Endothelial cell of umbilical vein (primary cell): Measurements from ENCODE around the gene TSHZ1. TPM values are rescaled to one million over a fixed set of nuclear protein-coding genes. Genes with fewer than 3 reads are reported as not detected.

Experiments
- BruUV-seq: library from RNA; stranded (reverse); fragments of 400-500 nt; replicated peaks from 2 replicates; lab custom pipeline; 2021; lab: Mats Ljungman, UMichigan
- CTCF ChIA-PET: fragments of 300-600, 350-600 bp; sonication (Branson Sonifier 250); formaldehyde crosslinking; loops from one replicate; lab custom pipeline; 2021; ENCODE audit warnings: antibody characterized with exemption, inconsistent platforms; lab: Charles Lee
- POLR2A ChIA-PET: fragments of 300-600, 350-600 bp; sonication (Branson Sonifier 250); formaldehyde crosslinking; loops from one replicate; lab custom pipeline; 2021; ENCODE audit warnings: antibody characterized with exemption, inconsistent platforms; lab: Charles Lee
- DNase-seq: peaks from one replicate; pipeline ENCODE4 v3.0.0-alpha.2; 2011; ENCODE audit warnings: low read depth, low spot score
- FAIRE-seq: peaks from 2 replicates; lab custom pipeline; 2011; peaks lifted over from hg19 to GRCh38; lab: Jason Lieb, UNC
- H2AFZ ChIP-seq: 2 replicates; pipeline ENCODE4 v1.6.0; 2012; ENCODE audit warnings: low read depth, low read length, control low read depth, inconsistent platforms
- H3K27ac ChIP-seq: 2 replicates; pipeline ENCODE4 v1.5.1; 2011; ENCODE audit warnings: low read depth, mild to moderate bottlenecking, control low read depth, low read length, moderate library complexity; ENCODE audit not compliant: insufficient read depth
- H3K27me3 ChIP-seq, 2 experiments: 2 replicates each; pipeline versions ENCODE4 v1.6.0 to v1.6.1; 2011; ENCODE audit warnings: low read length in 2 of 2, mixed read lengths in 1 of 2; ENCODE audit not compliant: control insufficient read depth in 2 of 2, insufficient read depth in 2 of 2
- H3K36me3 ChIP-seq, 2 experiments: 2 replicates in 1 of 2; 3 replicates in 1 of 2; pipeline ENCODE4 v1.5.1; 2011; ENCODE audit warnings: low read length in 2 of 2, mild to moderate bottlenecking in 1 of 2, moderate library complexity in 1 of 2; ENCODE audit not compliant: control insufficient read depth in 2 of 2, insufficient read depth in 2 of 2; ENCODE audit errors: extremely low read depth in 1 of 2
- H3K4me1 ChIP-seq: 3 replicates; pipeline ENCODE4 v1.5.1; 2011; ENCODE audit warnings: mild to moderate bottlenecking, low read length; ENCODE audit not compliant: control insufficient read depth, insufficient read depth; ENCODE audit errors: extremely low read depth
- H3K4me2 ChIP-seq: 2 replicates; pipeline ENCODE4 v1.6.1; 2011; ENCODE audit warnings: low read length, control low read depth, mixed read lengths; ENCODE audit not compliant: insufficient read depth
- H3K4me3 ChIP-seq, 3 experiments: fragments of 200-600 bp in 1 of 3; sonication (generic), shearing (Covaris generic) in 1 of 3; replicated peaks in 1 of 3; 2 replicates each; pipeline ENCODE4 v1.5.1; 2011 to 2016; ENCODE audit warnings: control low read depth in 3 of 3, low read length in 3 of 3, mild to moderate bottlenecking in 2 of 3, inconsistent platforms in 1 of 3, low read depth in 1 of 3, moderate library complexity in 1 of 3; ENCODE audit not compliant: insufficient read depth in 1 of 3
- H3K79me2 ChIP-seq: 2 replicates; pipeline ENCODE4 v1.6.0; 2012; ENCODE audit warnings: low read length, inconsistent platforms; ENCODE audit not compliant: control insufficient read depth, insufficient read depth
- H3K9ac ChIP-seq: replicated peaks from 2 replicates; pipeline ENCODE3; 2011; ENCODE audit warnings: low read length, control low read depth; ENCODE audit not compliant: insufficient read depth; ENCODE audit errors: extremely low read depth
- H3K9me1 ChIP-seq: replicated peaks from 3 replicates; pipeline ENCODE4 v1.6.0; 2011; ENCODE audit warnings: mild to moderate bottlenecking, low read length; ENCODE audit not compliant: control insufficient read depth, insufficient read depth; ENCODE audit errors: extremely low read depth
- H3K9me3 ChIP-seq: replicated peaks from 2 replicates; pipeline ENCODE4 v1.5.1; 2012; ENCODE audit warnings: low read length, inconsistent platforms; ENCODE audit not compliant: control insufficient read depth, insufficient read depth
- H4K20me1 ChIP-seq: replicated peaks from 2 replicates; pipeline ENCODE3; 2011; ENCODE audit warnings: mild to moderate bottlenecking, low read length; ENCODE audit not compliant: control insufficient read depth, insufficient read depth; ENCODE audit errors: extremely low read depth
- EZH2 ChIP-seq: IDR thresholded peaks from 2 replicates; pipeline ENCODE4 v1.6.1; 2012; ENCODE audit warnings: borderline replicate concordance, low read depth, mild to moderate bottlenecking, moderate library complexity, low read length, inconsistent platforms; ENCODE audit not compliant: severe bottlenecking
- FOS ChIP-seq: IDR thresholded peaks from 2 replicates; pipeline ENCODE4 v1.6.1; 2011; ENCODE audit warnings: mild to moderate bottlenecking, low read length, moderate library complexity, borderline replicate concordance; ENCODE audit not compliant: insufficient read depth
- GATA2 ChIP-seq: IDR thresholded peaks from 2 replicates; pipeline ENCODE4 v1.7.0; 2011; ENCODE audit warnings: low read depth, mild to moderate bottlenecking, moderate library complexity, mixed read lengths, low read length; ENCODE audit not compliant: insufficient read length, insufficient read depth
- JUN ChIP-seq: IDR thresholded peaks from 2 replicates; pipeline ENCODE4 v1.6.1; 2011; ENCODE audit warnings: borderline replicate concordance, low read depth; ENCODE audit not compliant: insufficient read length, insufficient read depth
- MYC ChIP-seq: IDR thresholded peaks from one replicate; pipeline ENCODE4 v1.6.1; 2011; ENCODE audit warnings: mild to moderate bottlenecking, low read depth, low read length
- POLR2A ChIP-seq: IDR thresholded peaks from 2 replicates; pipeline ENCODE4 v1.6.1; 2012; ENCODE audit warnings: low read depth, mild to moderate bottlenecking, control low read depth, low read length
- POLR2AphosphoS5 ChIP-seq: IDR thresholded peaks from 2 replicates; pipeline ENCODE4 v1.6.1; 2012; ENCODE audit warnings: low read depth, mild to moderate bottlenecking, control low read depth, low read length, moderate library complexity; ENCODE audit not compliant: insufficient read depth
- dilution Hi-C: fragments of 300-500 bp; cut with MboI; formaldehyde crosslinking; loops from one replicate; pipeline ENCODE4 v1.15.0; 2019; ENCODE audit warnings: low sequenced_read_pairs; ENCODE audit not compliant: extremely low pct_ligation_motif_present
- intact Hi-C: fragments of 100-400 bp; cut with micrococcal nuclease; formaldehyde crosslinking; loops from one replicate; pipeline ENCODE4 v1.10.0; 2022
- polyA plus RNA-seq, 4 experiments: library from polyadenylated mRNA; depleted of rRNA in 3 of 4; stranded (reverse) in 3 of 4; unstranded in 1 of 4; fragments of >200 nt; gene quantifications; 2 replicates each; pipeline versions ENCODE4 v1.2.1 to v1.2.3, GENCODE V29; 2011 to 2012; ENCODE audit warnings: missing spikeins in 1 of 4
- total RNA-seq: library from RNA; stranded (reverse); gene quantifications from 2 replicates; pipeline ENCODE4 v1.2.3, GENCODE V29; 2021
- TF ChIP-seq, protein P1 (sequence below): IDR thresholded peaks from 2 replicates; pipeline ENCODE4 v1.6.1; 2011; ENCODE audit not compliant: insufficient read depth, insufficient read length
- TF ChIP-seq, protein P2 (sequence below), 2 donors: IDR thresholded peaks; 1 replicate in 1 of 2; 2 replicates in 1 of 2; pipeline ENCODE4 v1.5.1; 2011; ENCODE audit warnings: low read length in 2 of 2, mild to moderate bottlenecking in 2 of 2, moderate library complexity in 2 of 2, control low read depth in 1 of 2, inconsistent platforms in 1 of 2, low read depth in 1 of 2; ENCODE audit not compliant: insufficient read depth in 1 of 2; ENCODE audit errors: extremely low read depth in 1 of 2

The TSHZ1 gene
- total and polyA plus RNA-seq, 2 donors (not counting 3 experiments of a cell fraction or from before 2014, with no cell fraction given) = 4.2 to 10.2 TPM

GRCh38 chr18:75220551-75221355, 10.2 kb downstream of the TSHZ1 start:
- BruUV-seq = no TSS peak
- DNase-seq = no peak
- H3K27ac ChIP-seq = no peak overlapping the region
- H3K27me3 ChIP-seq = no peaks in the 10 kb centered on the region
- H3K9ac ChIP-seq = no peak overlapping the region
- dilution Hi-C loops (no loop called here), intact Hi-C loops (loop anchor here (1.0 kb wide), 1 partner anchor 7 kb away; no protein-coding TSS in a partner anchor)
- H3K79me2 ChIP-seq = peaks cover 38% of the 10 kb centered on the region
- H3K4me2 ChIP-seq = no peak overlapping the region
- ChIA-PET POLR2A (interaction anchor here (1.5 kb wide), 1 partner anchor 10 kb away, joined by 3 read pairs; no protein-coding TSS in a partner anchor), CTCF (interaction anchor here (1.1 to 1.3 kb wide), 3 partner anchors 9 to 22 kb away, joined by 3 to 10 read pairs (median 3); partner anchors contain the start of gene TSHZ1)
- no peak for FAIRE-seq
- no peak overlapping the region for H3K4me3 ChIP-seq
- H2AFZ ChIP-seq = no peak overlapping the region
- H3K9me1 ChIP-seq = no peaks in the 10 kb centered on the region
- H4K20me1 ChIP-seq = no peaks in the 10 kb centered on the region
- no peaks in the 10 kb centered on the region for H3K9me3 ChIP-seq
- peaks cover 25% of the 10 kb centered on the region for H3K4me1 ChIP-seq
- no peak for TF ChIP-seq FOS
- TF ChIP-seq, protein P1, sequence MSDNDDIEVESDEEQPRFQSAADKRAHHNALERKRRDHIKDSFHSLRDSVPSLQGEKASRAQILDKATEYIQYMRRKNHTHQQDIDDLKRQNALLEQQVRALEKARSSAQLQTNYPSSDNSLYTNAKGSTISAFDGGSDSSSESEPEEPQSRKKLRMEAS = no peak
- no peak for TF ChIP-seq MYC
- no peak for TF ChIP-seq EZH2
- no peak for TF ChIP-seq POLR2AphosphoS5
- TF ChIP-seq, protein P2, sequence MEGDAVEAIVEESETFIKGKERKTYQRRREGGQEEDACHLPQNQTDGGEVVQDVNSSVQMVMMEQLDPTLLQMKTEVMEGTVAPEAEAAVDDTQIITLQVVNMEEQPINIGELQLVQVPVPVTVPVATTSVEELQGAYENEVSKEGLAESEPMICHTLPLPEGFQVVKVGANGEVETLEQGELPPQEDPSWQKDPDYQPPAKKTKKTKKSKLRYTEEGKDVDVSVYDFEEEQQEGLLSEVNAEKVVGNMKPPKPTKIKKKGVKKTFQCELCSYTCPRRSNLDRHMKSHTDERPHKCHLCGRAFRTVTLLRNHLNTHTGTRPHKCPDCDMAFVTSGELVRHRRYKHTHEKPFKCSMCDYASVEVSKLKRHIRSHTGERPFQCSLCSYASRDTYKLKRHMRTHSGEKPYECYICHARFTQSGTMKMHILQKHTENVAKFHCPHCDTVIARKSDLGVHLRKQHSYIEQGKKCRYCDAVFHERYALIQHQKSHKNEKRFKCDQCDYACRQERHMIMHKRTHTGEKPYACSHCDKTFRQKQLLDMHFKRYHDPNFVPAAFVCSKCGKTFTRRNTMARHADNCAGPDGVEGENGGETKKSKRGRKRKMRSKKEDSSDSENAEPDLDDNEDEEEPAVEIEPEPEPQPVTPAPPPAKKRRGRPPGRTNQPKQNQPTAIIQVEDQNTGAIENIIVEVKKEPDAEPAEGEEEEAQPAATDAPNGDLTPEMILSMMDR (IDR thresholded peaks at IDR 0.05; ENCODE audit: extremely low read depth in 1 of 2, insufficient read depth in 1 of 2, low read depth in 1 of 2, low read length in 2 of 2) = no peak
- no peak for TF ChIP-seq JUN
- TF ChIP-seq POLR2A = no peak
- TF ChIP-seq GATA2 = no peak
- H3K36me3 ChIP-seq = peaks cover 0 to 3% of the 10 kb centered on the region in 2 experiments
